Measurements from ENCODE around the gene SLC18B1. TPM values are rescaled to one million over a fixed set of nuclear protein-coding genes. Genes with fewer than 3 reads are reported as not detected.

Gene SLC18B1
- total RNA-seq, 2 donors from 2014 or later = 5.4 to 7.7 TPM

- no peaks in the 10 kb centered on the region for H3K27me3 ChIP-seq (replicated peaks; ENCODE audit: insufficient read depth)
- intact Hi-C loops (cut with DNase I) = loop anchor here (10.0 kb wide), 2 partner anchors 121 to 261 kb away; partner anchors contain the start of gene TAAR9
- H3K36me3 ChIP-seq = no peaks in the 10 kb centered on the region
- 70% methylated on average over 2 of the region's 2 CpGs for WGBS
- TF ChIP-seq, protein P1, sequence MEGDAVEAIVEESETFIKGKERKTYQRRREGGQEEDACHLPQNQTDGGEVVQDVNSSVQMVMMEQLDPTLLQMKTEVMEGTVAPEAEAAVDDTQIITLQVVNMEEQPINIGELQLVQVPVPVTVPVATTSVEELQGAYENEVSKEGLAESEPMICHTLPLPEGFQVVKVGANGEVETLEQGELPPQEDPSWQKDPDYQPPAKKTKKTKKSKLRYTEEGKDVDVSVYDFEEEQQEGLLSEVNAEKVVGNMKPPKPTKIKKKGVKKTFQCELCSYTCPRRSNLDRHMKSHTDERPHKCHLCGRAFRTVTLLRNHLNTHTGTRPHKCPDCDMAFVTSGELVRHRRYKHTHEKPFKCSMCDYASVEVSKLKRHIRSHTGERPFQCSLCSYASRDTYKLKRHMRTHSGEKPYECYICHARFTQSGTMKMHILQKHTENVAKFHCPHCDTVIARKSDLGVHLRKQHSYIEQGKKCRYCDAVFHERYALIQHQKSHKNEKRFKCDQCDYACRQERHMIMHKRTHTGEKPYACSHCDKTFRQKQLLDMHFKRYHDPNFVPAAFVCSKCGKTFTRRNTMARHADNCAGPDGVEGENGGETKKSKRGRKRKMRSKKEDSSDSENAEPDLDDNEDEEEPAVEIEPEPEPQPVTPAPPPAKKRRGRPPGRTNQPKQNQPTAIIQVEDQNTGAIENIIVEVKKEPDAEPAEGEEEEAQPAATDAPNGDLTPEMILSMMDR (IDR thresholded peaks at IDR 0.05) = no peak
- TF ChIP-seq POLR2AphosphoS5 (IDR thresholded peaks at IDR 0.05) = no peak
- no peak for TF ChIP-seq POLR2A (IDR thresholded peaks at IDR 0.05)
- no peaks in the 10 kb centered on the region for H3K4me1 ChIP-seq (replicated peaks)
- H3K9me3 ChIP-seq = no peaks in the 10 kb centered on the region
- no peak overlapping the region for H3K4me3 ChIP-seq
- H3K27ac ChIP-seq = no peak overlapping the region
- no peak for DNase-seq (ENCODE audit: low spot score)
These were observed 3.0 kb downstream of the SLC18B1 start for GRCh38 chr6:132795461-132795860.

GRCh38 chr6:132792510-132792909 is 5.9 kb downstream of the SLC18B1 start:
- intact Hi-C loops (cut with DNase I) = loop anchor here (10.0 kb wide), 2 partner anchors 118 to 258 kb away; partner anchors contain the start of gene TAAR9
- H3K27me3 ChIP-seq (replicated peaks; ENCODE audit: insufficient read depth) = no peaks in the 10 kb centered on the region
- H3K4me3 ChIP-seq = no peak overlapping the region
- TF ChIP-seq POLR2A (IDR thresholded peaks at IDR 0.05) = no peak
- DNase-seq (ENCODE audit: low spot score) = no peak
- no peaks in the 10 kb centered on the region for H3K36me3 ChIP-seq
- 88% methylated on average over 5 of the region's 5 CpGs for WGBS
- H3K4me1 ChIP-seq (replicated peaks) = no peaks in the 10 kb centered on the region
- H3K9me3 ChIP-seq = no peaks in the 10 kb centered on the region
- no peak overlapping the region for H3K27ac ChIP-seq

GRCh38 chr6:132790450-132790849 is 8.0 kb downstream of the SLC18B1 start:
- TF ChIP-seq POLR2AphosphoS5 (IDR thresholded peaks at IDR 0.05) (no peak), POLR2A (IDR thresholded peaks at IDR 0.05) (no peak)
- TF ChIP-seq, protein P1 (IDR thresholded peaks at IDR 0.05) = no peak
- intact Hi-C loops (cut with DNase I) = loop anchor here (10.0 kb wide), 2 partner anchors 116 to 256 kb away; partner anchors contain the start of gene TAAR9
- H3K4me3 ChIP-seq = no peak overlapping the region
- H3K27ac ChIP-seq = no peak overlapping the region
- no peak for DNase-seq (ENCODE audit: low spot score)
- no peaks in the 10 kb centered on the region for H3K36me3 ChIP-seq
- H3K9me3 ChIP-seq = no peaks in the 10 kb centered on the region
- H3K4me1 ChIP-seq (replicated peaks) = no peaks in the 10 kb centered on the region
- no peaks in the 10 kb centered on the region for H3K27me3 ChIP-seq (replicated peaks; ENCODE audit: insufficient read depth)

- DNase-seq (ENCODE audit: low spot score) = no peak
- Histone ChIP-seq H3K27ac (no peak overlapping the region), H3K4me3 (no peak overlapping the region), H3K36me3 (no peaks in the 10 kb centered on the region), H3K9me3 (no peaks in the 10 kb centered on the region), H3K4me1 (replicated peaks) (no peaks in the 10 kb centered on the region), H3K27me3 (replicated peaks; ENCODE audit: insufficient read depth) (no peaks in the 10 kb centered on the region)
- no peak for TF ChIP-seq POLR2AphosphoS5 (IDR thresholded peaks at IDR 0.05)
- TF ChIP-seq, protein P1 (IDR thresholded peaks at IDR 0.05) = no peak
- TF ChIP-seq POLR2A (IDR thresholded peaks at IDR 0.05) = no peak
- intact Hi-C loops (cut with DNase I) = no loop called here
- WGBS = 99% methylated on average over 4 of the region's 4 CpGs
These were observed 9.1 kb downstream of the SLC18B1 start for GRCh38 chr6:132789396-132789776.

DNA sequence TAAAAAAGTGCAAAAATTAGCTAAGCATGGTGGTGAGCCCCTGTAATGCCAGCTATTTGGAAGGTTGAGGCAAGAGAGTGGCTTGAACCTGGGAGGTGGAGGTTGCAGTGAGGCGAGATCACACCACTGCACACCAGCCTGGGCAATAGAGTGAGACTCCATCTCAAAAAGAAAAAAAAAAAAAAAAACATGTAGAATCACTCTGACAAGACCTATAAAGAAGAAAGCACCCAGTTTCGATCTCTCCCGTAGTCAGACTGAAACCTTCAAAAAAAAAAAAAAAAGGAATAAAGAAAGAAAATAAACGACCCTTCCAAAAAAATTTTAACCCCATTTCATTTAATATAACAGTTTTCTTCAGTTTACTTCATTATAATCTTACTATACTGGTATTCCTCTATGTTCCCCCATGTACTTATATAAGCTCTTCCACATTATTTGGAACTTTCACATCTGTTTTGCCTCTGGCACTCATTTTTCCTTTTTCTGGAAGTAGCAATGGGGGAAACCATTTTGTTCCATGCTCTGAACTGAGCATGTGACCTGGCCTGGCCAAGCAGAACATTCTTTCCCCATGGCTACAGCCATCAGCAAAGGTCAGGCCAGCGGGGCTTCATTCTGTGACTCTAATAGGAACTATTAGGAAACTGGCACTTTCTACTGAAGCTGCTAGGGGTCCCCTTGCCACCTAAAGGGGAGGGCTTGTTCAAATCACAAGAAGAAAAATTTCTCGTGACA is 9.6 kb downstream of the SLC18B1 start:
- H3K4me3 ChIP-seq = no peak overlapping the region
- 89% methylated on average over 6 of the region's 6 CpGs for WGBS
- H3K36me3 ChIP-seq = no peaks in the 10 kb centered on the region
- DNase-seq (ENCODE audit: low spot score) = no peak
- intact Hi-C loops (cut with DNase I) = no loop called here
- H3K27me3 ChIP-seq (replicated peaks; ENCODE audit: insufficient read depth) = no peaks in the 10 kb centered on the region
- H3K4me1 ChIP-seq (replicated peaks) = no peaks in the 10 kb centered on the region
- TF ChIP-seq POLR2AphosphoS5 (IDR thresholded peaks at IDR 0.05) (no peak), POLR2A (IDR thresholded peaks at IDR 0.05) (no peak)
- TF ChIP-seq, protein P1 (IDR thresholded peaks at IDR 0.05) = no peak
- H3K27ac ChIP-seq = no peak overlapping the region
- H3K9me3 ChIP-seq = no peaks in the 10 kb centered on the region

Data from prostate gland (tissue), 2 donors.